HG02973 (cell line): ENCODE measurements around the gene CCR7.

ENCODE experiments used
- ATAC-seq: cut with Tn5 transposase; IDR thresholded peaks from one replicate; pipeline ENCODE4 v1.9.1; 2021; ENCODE audit warnings: moderate library complexity; ENCODE audit not compliant: unreplicated experiment

Gene CCR7

DNA sequence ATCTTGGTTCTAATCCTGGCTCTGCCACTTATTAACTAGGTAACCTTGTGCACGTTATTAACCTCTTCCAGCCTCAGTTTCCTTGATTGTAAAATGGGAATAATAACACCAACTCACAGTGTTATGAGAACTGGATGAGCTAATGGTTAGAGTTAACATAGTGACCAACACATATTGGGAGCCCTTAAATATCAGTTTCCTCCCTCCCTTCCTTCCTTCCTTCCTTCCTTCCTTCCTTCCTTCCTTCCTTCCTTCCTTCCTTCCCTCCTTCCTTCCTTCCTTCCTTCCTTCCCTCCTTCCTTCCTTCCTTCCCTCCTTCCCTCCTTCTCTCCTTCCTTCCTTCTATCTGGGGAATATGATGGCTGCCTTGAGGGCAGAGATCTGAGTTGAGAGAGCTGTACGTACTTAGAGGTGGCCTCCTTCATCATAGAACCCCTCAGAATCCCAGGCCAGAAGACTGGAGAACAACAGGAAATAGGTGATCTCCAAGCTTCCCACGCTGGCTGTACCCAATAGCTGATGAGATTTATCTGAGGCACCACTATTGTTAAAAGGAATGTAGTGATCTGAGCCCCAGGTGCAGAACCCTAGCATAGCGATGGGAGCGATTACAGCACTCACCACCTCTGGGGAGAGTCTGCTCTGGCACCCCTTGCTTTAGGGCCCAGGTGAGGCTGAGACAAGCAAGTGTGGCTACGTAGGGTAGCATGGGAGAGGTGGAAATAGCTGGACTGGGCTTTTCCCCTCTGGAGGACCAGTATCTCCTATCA, 26.2 kb downstream of the CCR7 start:
- ATAC-seq = no peak

- no peak for ATAC-seq
Measured at GRCh38 chr17:40538019-40538935, 27.0 kb downstream of the CCR7 start.

DNA sequence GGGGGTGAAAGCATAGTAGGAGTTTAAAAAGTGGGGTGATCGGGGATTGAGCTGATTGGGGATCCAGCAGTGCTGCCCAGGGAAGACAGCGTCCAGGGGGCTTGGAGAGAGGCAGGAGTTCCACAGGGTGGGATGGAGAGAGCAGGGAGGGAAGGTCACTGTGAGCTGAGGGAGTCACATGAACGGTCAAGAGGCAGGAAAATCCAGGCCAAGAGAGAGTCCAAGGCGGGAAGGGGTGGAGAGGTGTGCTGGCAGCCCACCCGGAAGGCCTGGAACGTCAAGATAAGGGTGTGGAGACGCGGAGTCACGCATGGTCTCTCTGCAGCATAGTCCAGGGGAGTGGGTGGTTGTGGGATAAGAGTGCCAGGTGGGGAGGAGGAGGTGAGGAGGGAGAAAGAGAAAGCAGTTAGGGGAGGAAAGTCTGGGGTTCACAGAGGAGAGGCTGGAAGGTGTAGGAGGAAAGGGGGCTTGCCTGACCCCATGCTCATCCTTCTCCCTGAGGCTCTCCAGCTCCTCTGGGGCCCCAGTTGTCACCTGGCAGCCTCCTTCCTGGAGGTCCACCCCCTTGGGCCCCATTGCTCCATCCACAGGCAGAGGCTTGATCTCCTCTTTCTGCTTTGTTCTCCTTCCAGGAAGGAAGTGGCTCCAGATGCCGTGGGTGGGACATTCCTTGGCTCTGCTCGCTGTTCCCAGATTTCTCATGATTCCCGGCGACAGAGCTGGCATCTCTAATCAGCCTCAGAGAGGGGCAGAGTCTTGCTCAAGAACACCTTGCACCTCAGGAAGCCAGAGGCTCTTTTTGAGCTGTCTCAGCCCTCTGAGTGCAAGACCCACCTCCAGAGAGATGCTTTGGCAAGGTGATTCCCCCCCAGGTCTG, 28.7 kb downstream of the CCR7 start:
- ATAC-seq = no peak

GRCh38 chr17:40535924-40536294, 29.4 kb downstream of the CCR7 start:
- ATAC-seq = no peak

DNA sequence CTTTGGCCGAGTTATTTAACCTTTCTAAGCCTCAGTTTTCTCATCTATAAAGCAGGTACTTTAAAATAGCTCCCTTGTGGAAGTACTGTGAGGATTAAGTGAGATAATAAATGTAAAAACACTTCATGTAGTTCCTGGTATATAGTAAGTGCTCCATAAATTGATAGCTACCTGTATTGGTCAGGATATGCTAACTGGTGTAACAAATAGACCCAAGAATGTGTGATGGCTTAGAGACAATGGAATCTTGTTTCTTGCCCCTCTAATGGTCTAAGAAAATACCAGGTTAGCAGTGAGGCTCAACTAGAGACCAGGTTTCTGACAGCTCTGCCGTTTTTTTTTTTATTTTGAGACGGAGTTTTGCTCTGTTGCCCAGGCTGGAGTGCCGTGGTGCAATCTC, 29.8 kb downstream of the CCR7 start:
- ATAC-seq = no peak

DNA sequence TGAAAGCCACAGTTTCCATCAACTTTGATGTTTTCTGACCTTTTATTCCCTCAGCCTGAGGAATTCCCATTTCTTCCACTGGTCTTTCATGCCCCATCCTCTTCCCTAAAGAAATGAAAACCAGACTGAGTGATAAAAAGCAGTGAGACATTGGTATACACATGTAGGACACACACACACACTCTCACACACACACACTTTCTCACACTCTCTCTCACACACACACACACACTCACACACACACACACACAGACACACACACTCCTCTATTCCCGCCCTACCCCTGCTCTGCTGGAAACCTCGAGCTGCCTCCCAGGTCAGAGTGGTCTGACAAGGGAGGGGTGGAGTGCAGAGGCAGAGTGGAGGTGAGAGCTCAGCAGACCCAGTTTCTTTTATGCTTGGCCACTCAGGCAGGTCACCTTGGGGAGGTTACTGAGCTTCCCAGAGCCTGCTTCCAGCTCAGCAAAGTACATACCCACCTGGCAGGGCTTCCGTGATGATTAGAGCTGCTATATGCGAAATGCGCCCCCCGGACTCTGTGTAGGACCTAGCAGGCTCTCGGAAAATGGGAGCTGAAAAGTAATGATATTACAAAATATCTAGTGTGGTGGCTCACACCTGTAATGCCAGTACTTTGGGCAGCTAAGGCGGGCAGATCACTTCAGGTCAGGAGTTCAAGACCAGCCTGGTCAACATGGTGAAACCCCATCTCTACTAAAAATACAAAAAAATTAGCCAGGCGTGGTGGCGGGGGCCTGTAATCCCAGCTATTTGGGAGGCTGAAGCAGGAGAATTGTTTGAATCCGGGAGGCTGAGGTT, 30.7 kb downstream of the CCR7 start:
- ATAC-seq = no peak

- no peak for ATAC-seq
Measured at GRCh38 chr17:40533896-40534295, 31.4 kb downstream of the CCR7 start.

- no peak for ATAC-seq
Measured at GRCh38 chr17:40532520-40533253, 32.6 kb downstream of the CCR7 start.

- ATAC-seq = no peak
Measured at GRCh38 chr17:40531051-40531991, 34.0 kb downstream of the CCR7 start.

GRCh38 chr17:40530531-40530994, 34.7 kb downstream of the CCR7 start:
- ATAC-seq = no peak

GRCh38 chr17:40529991-40530390, 35.3 kb downstream of the CCR7 start:
- no peak for ATAC-seq

- ATAC-seq = no peak
Measured at GRCh38 chr17:40528692-40529417, 36.4 kb downstream of the CCR7 start.

DNA sequence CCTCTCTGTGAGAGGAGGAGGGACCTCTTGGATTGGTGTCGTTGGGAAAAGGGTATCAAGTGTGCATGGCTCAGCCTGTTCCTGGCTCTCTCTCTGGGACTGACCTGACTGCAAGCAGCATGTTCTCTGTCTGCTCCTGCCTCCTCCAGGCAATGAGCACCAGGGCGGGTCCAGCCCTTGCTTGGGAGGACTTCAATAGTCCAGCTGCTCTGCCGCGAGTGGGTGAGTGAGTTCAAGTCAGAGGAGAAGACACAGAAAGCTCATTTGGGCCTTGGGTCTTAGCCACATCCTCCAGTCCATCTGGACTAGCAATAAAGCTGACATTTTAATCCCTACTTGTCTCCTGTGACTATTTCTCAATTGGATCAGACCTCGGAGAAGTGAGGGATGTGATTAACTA, 38.6 kb downstream of the CCR7 start:
- ATAC-seq = no peak

GRCh38 chr17:40525294-40525693, 40.0 kb downstream of the CCR7 start:
- no peak for ATAC-seq

- ATAC-seq = no peak
Measured at GRCh38 chr17:40524243-40524965, 40.9 kb downstream of the CCR7 start.

DNA sequence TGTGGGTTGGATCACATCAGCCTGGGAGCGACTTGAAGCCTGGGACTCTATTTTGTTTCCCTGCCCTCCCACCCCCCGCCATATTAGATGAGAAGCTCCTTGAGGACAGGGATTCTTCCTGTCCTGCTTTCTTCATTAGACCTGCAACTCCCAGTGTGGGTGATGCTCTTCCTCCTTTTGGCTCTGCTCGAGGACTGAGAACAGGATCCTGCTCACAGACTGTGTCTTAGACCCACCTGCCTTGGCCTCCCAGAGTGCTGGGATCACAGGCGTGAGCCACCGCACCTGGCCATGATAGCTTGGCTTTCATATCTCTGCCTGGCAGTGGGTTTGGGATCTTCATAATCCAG, 42.3 kb downstream of the CCR7 start:
- ATAC-seq = no peak

DNA sequence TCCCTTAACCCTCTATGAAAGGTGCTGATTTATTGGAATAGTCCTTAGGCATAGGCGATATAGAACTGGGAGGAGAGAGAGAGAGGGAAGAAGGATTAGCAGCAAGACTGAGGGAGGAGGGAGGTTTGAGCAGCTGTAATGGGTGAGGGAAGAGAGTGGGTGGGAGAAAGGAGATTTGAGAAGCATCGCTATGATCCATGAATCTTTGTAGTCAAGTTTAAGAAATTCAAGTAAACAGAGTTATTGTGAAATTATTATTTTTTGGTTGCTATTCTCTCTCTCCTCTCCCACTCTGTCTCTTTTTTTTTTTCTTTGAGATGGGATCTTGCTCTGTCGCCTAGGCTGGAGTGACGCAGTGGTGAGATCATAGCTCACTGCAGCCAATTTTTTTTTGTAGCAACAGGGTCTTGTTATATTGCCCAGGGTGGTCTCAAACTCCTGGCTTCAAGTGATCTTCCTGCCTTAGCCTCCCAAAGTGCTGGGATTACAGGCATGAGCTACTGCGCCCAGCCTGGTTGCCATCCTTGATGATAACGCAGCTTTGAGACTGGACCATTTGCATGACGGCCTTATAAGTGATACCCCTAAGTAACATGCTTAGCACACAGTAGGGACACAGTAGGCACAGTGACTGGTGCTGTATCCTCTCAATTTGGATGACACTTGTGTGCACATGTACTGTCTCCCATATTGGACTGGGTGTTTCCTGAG, 42.9 kb downstream of the CCR7 start:
- no peak for ATAC-seq
